Posterior vena cava (tissue), 2 donors: Measurements from ENCODE around the gene PPARG. TPM values are rescaled to one million over a fixed set of nuclear protein-coding genes. Genes with fewer than 3 reads are reported as not detected.

ENCODE experiments used
- DNase-seq: peaks from one replicate; pipeline ENCODE4 v3.0.0-alpha.2; 2020; ENCODE audit warnings: low spot score
- intact Hi-C, 2 donors: fragments of 100-400 bp; cut with DNase I; formaldehyde crosslinking; loops; one replicate each; pipeline versions ENCODE4 v1.14.1 to v1.14.2; 2022 to 2023
- total RNA-seq, 2 donors: library from RNA; stranded (reverse); fragmentation: NEBNext Ultra II Directional; extraction: Animal tissue kit (Norgen Biotek cat#: 25700); gene quantifications; one replicate each; pipeline ENCODE4 v1.2.1, GENCODE V29; 2021
- donor health status: DM: yes; HTN: yes; CAD: no.
- donor health status: DM: yes; HTN: yes; CAD: no.

PPARG gene
- total RNA-seq, 2 donors from 2014 or later = 11.2 to 15.4 TPM

GRCh38 chr3:12302564-12302963, 13.7 kb downstream of the PPARG start:
- DNase-seq = no peak
- intact Hi-C loops = loop anchor here in 1 of 2 donors (5.0 kb wide), 1 partner anchor 1430 kb away; no protein-coding TSS in a partner anchor

- no peak for DNase-seq
Observed at GRCh38 chr3:12303534-12303933, 14.7 kb downstream of the PPARG start.

DNA sequence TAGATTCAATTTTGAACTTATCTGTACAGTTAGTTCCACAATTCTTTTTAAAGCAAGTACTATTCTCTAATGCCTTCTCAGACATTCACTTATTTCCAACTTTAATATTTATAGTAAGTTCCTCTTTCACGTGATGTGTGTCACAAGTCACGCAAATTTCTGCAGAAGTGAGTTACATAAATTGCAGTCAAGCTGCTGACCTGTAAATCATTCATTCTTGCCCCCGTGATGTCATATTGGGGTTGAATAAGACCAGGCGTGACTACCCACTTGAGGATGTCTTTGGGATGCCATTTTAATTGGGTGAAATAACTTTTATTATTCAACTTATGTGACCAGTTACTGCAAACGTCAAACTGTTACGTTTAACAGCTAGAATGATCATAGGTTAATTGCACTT, 15.1 kb downstream of the PPARG start:
- intact Hi-C loops = loop anchor here in 1 of 2 donors (5.0 kb wide), 1 partner anchor 1432 kb away; no protein-coding TSS in a partner anchor
- DNase-seq = no peak

More at GRCh38 chr3:12303534-12303933, 14.7 kb downstream of the PPARG start:
- intact Hi-C loops = loop anchor here in 1 of 2 donors (5.0 kb wide), 1 partner anchor 1431 kb away; no protein-coding TSS in a partner anchor

- intact Hi-C loops = no loop called here
- DNase-seq = no peak
Observed at GRCh38 chr3:12307136-12307535, 18.3 kb downstream of the PPARG start.

- DNase-seq = no peak
- intact Hi-C loops = no loop called here
Observed at GRCh38 chr3:12308517-12308916, 19.6 kb downstream of the PPARG start.

GRCh38 chr3:12309716-12310115, 20.8 kb downstream of the PPARG start:
- DNase-seq = no peak

GRCh38 chr3:12312010-12312409, 23.1 kb downstream of the PPARG start:
- no peak for DNase-seq
- intact Hi-C loops = loop anchor here in 1 of 2 donors (5.0 kb wide), 1 partner anchor 850 kb away; no protein-coding TSS in a partner anchor

More at GRCh38 chr3:12309716-12310115, 20.8 kb downstream of the PPARG start:
- intact Hi-C loops = loop anchor here in 1 of 2 donors (5.0 kb wide), 1 partner anchor 853 kb away; no protein-coding TSS in a partner anchor

GRCh38 chr3:12313519-12313918, 24.6 kb downstream of the PPARG start:
- intact Hi-C loops = loop anchor here in 1 of 2 donors (5.0 kb wide), 1 partner anchor 849 kb away; no protein-coding TSS in a partner anchor
- DNase-seq = no peak

- no peak for DNase-seq
- intact Hi-C loops = no loop called here
Observed at GRCh38 chr3:12316253-12316652, 27.4 kb downstream of the PPARG start.

GRCh38 chr3:12316729-12317351, 28.0 kb downstream of the PPARG start:
- DNase-seq = no peak
- intact Hi-C loops = no loop called here

DNA sequence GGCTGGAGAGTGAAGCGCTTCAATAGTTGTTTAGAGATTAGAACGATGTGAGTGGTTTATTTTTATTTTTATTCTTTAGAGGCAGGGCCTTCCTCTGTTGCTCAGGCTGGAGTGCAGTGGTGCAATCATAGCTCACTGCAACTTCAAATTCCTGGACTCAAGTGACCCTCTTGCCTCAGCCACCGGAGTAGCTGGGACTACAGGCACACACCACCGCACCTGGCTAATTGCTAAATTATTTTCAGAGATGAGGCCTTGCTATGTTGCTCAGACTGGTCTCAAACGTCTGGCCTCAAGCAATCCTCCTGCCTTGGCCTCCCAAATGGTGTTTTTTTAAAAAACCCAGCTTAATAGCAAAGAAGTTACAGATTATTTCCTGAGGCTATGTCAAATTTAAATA, 29.0 kb downstream of the PPARG start:
- intact Hi-C loops = no loop called here
- DNase-seq = no peak

GRCh38 chr3:12318758-12319621, 30.1 kb downstream of the PPARG start:
- no peak for DNase-seq
- intact Hi-C loops = no loop called here

DNA sequence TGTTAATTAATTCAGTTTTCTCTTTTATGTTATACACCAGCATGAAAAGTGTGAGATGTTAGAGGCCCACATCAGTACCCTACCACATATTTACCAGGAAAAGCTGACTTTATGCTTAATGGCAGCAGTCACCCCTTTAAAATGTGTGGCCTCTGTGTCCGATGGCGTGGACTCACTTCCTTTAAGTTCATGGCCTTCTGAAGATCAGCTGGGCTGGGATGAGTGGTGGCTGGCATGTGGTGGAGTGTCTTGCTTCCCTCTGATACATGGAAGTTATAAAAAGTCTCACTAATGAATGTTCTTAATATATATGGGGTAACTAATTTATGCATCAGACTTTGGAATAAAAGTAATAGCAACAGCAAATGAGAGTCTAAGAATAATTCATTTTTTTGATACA, 32.1 kb downstream of the PPARG start:
- intact Hi-C loops = no loop called here
- no peak for DNase-seq

- intact Hi-C loops = no loop called here
- DNase-seq = no peak
Observed at GRCh38 chr3:12323237-12323636, 34.4 kb downstream of the PPARG start.

DNA sequence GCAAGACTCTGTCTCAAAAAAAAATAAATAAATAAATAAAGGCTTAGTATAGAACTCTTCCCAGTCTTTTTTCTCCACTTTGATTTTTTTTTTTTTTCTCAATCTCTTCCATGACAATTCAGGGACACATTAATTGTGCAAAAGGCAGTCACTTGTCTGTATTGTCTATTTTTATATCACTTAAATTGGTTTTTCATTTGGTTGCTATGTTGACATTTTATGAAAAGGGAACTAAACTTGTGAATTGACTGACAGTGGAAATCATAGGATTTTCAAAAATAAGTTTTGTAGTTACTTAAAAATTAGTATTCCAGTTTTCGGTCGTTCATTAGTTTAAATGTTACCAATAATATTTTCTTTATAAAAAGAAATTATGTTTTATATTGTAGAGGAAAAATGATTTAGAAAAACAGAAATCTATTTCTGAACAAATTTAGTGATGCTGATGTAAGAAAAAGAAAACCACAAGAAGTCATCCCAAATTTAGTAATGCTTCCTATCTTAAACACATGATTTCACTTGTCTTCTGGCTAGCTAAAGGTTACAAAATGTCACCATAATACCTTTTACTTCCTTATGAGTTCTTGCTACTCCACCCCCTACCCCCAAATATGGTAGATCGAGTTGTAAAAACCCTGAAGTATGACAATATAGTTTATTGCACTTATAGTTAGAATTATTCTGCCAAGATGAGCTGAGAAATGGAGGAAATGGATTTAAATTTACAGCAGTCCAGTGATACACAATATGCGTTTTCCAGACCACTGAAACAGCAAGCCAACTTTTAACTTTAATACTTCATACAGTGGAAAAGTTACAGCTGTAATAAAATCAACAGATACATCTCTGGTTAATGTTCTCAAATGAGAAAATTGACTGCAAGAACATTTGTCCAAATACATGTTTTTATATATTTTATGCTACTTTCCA, 37.0 kb downstream of the PPARG start:
- DNase-seq = no peak
- intact Hi-C loops = no loop called here

DNA sequence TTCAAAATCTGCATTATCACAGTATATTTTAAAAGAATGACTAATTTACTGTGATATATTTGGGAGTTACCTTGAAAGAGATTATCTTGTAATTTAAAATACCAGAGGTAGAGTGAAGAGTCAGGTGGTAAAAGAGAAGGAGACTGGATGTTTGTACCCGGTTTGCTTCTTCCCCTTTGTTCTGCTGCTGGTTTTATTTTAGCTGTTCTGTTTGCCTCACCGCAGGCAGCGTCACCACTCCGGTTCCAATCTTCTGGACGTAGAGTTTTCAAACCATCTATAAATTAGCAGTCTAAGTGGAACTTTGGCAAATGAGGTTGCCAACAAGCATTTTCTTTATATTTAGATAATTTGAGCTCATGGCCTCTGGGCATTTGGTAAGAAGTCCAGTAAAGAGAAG, 38.2 kb downstream of the PPARG start:
- intact Hi-C loops = no loop called here
- DNase-seq = no peak

DNA sequence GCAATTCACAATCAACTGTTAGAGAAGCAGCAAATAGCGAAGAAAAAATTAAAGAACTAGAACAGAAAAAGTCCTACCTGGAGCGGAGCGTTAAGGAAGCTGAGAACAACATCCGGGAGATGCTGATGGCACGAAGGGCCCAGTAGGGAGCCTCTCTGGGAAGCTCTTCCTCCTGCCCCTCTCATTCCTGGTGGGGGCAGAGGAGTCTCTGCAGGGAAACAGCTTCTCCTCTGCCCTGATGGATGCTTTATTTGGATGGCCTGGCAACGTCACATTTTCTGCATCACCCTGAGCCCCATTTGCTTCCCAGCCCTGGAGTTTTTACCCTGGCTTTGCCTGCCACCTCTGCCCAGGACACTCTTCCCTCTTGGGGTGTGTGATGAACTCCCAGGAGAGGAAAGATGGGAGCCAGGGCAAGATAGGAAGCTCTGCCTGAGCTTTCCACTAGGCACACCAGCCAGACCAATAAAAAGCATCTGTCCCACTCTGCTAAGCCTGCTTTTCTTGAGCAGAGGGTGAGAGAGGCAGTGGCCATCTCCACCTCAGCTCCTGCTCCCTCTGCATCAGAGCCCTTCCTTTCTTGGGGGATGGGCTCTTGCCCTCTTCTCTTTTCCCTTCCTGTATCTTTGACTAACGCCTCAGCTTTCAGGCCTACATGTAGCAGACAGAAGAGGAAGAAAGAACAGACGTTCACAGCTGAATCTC, 39.4 kb downstream of the PPARG start:
- DNase-seq = no peak
- intact Hi-C loops = no loop called here

DNA sequence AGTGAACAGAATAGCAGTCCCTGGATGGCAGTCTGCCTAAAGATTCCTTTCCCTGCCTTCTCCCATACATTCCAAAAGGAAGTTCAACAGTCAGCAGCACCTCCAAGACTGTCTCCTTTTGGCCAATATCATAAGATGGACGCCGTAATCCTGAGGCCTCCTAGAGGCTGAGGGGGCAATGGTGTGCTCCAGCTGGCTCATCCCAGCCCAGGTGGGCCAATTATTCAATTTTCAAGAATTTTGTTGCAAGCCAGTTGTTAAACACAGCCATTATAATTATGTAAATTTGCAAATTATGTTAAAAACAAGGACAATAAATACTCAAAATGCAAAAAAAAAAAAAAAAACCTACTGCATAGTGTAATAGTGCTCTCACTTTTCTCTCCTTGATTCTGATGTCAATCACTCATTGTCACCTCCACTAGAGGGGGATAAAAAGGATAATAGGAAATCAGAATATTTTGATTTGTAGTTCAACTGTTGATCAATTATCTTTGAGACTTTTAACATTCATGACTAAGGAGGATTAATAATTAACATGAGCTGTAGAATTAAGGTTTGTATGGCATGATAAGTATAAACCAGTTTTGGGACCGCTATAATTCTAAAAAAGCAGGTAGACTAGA, 40.1 kb downstream of the PPARG start:
- intact Hi-C loops = no loop called here
- DNase-seq = no peak
